Activated naive CD8-positive, alpha-beta T cell treated with anti-CD3 and anti-CD28 coated beads for 36 hours (primary cell): ENCODE data around the gene RAPGEF5. TPM values are rescaled to one million over a fixed set of nuclear protein-coding genes. Genes with fewer than 3 reads are reported as not detected.

Source experiments
- DNase-seq: peaks from one replicate; pipeline ENCODE4 v3.0.0; 2021
- H3K27ac Mint-ChIP-seq: one replicate; pipeline ENCODE4 v1.8.0; 2022; ENCODE audit warnings: mild to moderate bottlenecking, moderate library complexity, mixed read lengths
- H3K27me3 Mint-ChIP-seq: one replicate; pipeline ENCODE4 v1.8.0; 2022; ENCODE audit warnings: mild to moderate bottlenecking, mixed read lengths
- H3K36me3 Mint-ChIP-seq: one replicate; pipeline ENCODE4 v1.8.0; 2021; ENCODE audit warnings: mild to moderate bottlenecking, mixed read lengths
- H3K4me1 Mint-ChIP-seq: one replicate; pipeline ENCODE4 v1.8.0; 2021; ENCODE audit warnings: mixed read lengths
- H3K4me3 Mint-ChIP-seq: one replicate; pipeline ENCODE4 v1.8.0; 2022; ENCODE audit warnings: mild to moderate bottlenecking, moderate library complexity, mixed read lengths
- H3K9me3 Mint-ChIP-seq: one replicate; pipeline ENCODE4 v1.8.0; 2022; ENCODE audit warnings: mixed read lengths
- total RNA-seq, 2 experiments: library from RNA; stranded (reverse); gene quantifications; one replicate each; pipeline ENCODE4 v1.2.3, GENCODE V29; 2021

The RAPGEF5 gene
- total RNA-seq, 2 experiments from 2014 or later, result 0.54 to 0.82 TPM

GRCh38 chr7:22320416-22320815 is 36.5 kb downstream of the RAPGEF5 start:
- no peak overlapping the region for H3K4me3 Mint-ChIP-seq
- no peaks in the 10 kb centered on the region for H3K9me3 Mint-ChIP-seq
- no peak for DNase-seq
- no peak overlapping the region for H3K27ac Mint-ChIP-seq
- H3K4me1 Mint-ChIP-seq, result no peaks in the 10 kb centered on the region
- no peaks in the 10 kb centered on the region for H3K36me3 Mint-ChIP-seq
- peaks cover 11% of the 10 kb centered on the region for H3K27me3 Mint-ChIP-seq

DNA sequence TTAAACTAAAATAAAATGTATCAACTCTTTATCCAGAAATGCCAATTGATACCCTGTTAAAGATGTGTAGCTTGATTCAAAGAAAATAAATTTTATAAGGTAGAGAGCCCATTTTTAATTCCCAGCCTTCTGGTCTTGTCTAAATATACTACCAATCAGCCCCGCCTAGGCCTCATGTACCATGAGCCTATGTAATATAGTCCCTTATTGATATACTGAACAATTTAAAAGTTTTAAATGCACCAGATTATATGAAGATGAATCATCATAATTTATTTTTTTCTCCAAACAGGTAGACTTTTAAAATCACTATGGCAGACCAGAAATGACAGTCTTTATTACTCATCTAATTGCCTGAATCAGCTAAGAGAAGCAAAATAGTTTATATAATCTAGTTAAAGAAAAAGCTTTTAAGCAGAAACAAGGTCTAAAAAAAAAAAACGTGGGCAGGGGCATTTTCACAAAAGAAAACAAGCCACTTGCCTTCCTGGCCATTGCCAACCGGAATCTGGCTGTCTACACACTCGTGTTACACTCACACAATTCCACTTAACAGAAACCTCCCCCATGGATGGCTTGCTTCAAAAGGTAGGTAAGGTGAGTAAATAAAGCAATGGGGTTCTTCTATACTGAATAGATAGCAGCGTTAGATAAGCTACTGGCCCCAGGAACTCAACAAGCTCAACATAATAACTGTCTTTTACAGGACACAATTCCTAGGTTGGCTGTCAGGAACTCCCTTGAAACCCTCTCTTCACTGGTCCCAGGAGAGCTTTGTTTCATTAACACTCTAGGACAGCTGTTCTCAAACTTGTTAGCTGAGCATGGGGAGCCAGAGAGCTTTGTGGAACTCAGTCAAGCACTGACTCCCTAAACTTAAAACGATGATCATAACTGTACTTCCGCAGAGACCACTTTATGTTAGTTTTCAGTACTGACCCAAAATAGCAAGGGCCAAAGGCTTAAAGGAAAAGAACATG is 37.2 kb downstream of the RAPGEF5 start:
- Mint-ChIP-seq H3K4me3 (no peak overlapping the region), H3K36me3 (no peaks in the 10 kb centered on the region), H3K27ac (no peak overlapping the region), H3K27me3 (peaks cover 6% of the 10 kb centered on the region), H3K9me3 (no peaks in the 10 kb centered on the region), H3K4me1 (no peaks in the 10 kb centered on the region)
- no peak for DNase-seq

- H3K4me3 Mint-ChIP-seq, result no peak overlapping the region
- peaks cover 4% of the 10 kb centered on the region for H3K27me3 Mint-ChIP-seq
- no peaks in the 10 kb centered on the region for H3K9me3 Mint-ChIP-seq
- H3K36me3 Mint-ChIP-seq, result no peaks in the 10 kb centered on the region
- no peak for DNase-seq
- H3K4me1 Mint-ChIP-seq, result no peaks in the 10 kb centered on the region
- H3K27ac Mint-ChIP-seq, result no peak overlapping the region
Observed at GRCh38 chr7:22318376-22318775, 38.6 kb downstream of the RAPGEF5 start.

DNA sequence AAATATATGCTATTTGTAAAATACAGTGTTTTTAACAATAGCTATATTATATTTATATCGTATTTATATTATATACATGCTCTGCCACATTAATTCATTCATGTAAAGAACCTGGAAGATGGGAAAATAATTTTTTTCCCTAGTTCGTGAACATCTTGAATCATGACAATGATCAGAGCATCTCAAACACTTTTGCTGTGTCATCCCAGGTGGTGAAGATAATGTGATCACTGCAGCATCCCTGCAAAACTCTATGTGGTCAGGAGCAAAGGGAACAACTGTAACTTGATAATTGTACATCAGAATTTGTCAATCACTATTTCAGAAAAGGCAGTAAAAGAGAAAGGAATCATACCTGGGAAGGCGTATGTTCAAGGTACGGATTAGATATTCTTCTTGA is 39.3 kb downstream of the RAPGEF5 start:
- H3K27ac Mint-ChIP-seq, result no peak overlapping the region
- no peaks in the 10 kb centered on the region for H3K4me1 Mint-ChIP-seq
- H3K4me3 Mint-ChIP-seq, result no peak overlapping the region
- peaks cover 5% of the 10 kb centered on the region for H3K27me3 Mint-ChIP-seq
- no peaks in the 10 kb centered on the region for H3K9me3 Mint-ChIP-seq
- DNase-seq, result no peak
- no peaks in the 10 kb centered on the region for H3K36me3 Mint-ChIP-seq

DNA sequence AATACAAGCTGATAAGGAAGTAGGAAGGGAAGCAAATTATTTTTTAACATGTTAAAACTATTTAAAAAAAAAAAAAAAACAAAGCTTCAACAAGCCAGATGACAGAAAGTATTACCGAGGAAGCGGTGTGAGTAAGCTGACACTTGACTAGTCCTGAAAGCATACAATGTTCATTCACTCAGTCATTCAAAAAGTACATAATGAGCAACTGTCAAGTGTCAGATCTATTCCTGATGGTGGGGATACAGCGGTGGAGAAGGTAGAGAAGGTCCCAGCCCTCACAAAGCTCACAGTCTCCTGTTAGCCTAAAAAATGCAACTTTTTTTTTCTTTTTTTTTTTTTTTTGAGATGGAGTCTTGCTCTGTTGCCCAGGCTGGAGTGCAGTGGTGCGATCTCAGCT is 40.0 kb downstream of the RAPGEF5 start:
- no peaks in the 10 kb centered on the region for H3K9me3 Mint-ChIP-seq
- H3K4me3 Mint-ChIP-seq, result no peak overlapping the region
- no peak overlapping the region for H3K27ac Mint-ChIP-seq
- H3K36me3 Mint-ChIP-seq, result no peaks in the 10 kb centered on the region
- H3K27me3 Mint-ChIP-seq, result peaks cover 12% of the 10 kb centered on the region
- no peak for DNase-seq
- no peaks in the 10 kb centered on the region for H3K4me1 Mint-ChIP-seq

GRCh38 chr7:22307816-22308215 is 49.1 kb downstream of the RAPGEF5 start:
- Mint-ChIP-seq H3K4me3 (no peak overlapping the region), H3K27ac (no peak overlapping the region), H3K36me3 (peaks cover 5% of the 10 kb centered on the region), H3K27me3 (peaks cover 8% of the 10 kb centered on the region), H3K9me3 (peaks cover 1% of the 10 kb centered on the region), H3K4me1 (no peaks in the 10 kb centered on the region)
- no peak for DNase-seq

DNA sequence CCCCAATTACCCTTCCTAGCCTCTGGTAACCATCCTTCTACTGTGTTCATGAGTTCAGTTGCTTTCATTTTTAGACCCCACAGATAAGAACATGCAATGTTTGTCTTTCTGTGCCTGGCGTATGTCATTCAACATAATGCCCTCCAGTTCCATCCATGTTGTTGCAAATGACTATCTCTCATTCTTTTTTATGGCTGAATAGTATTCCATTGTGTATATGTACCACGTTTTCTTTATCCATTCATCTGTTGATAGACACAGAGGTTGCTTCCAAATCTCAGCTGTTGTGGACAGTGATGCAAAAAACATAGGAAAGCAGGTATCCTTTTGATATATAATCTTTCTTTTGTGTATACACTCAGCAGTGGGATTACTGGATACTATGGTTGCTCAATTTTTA is 51.2 kb downstream of the RAPGEF5 start:
- Mint-ChIP-seq H3K4me3 (no peak overlapping the region), H3K9me3 (peaks cover 1% of the 10 kb centered on the region), H3K27ac (no peak overlapping the region), H3K27me3 (no peaks in the 10 kb centered on the region), H3K4me1 (no peaks in the 10 kb centered on the region), H3K36me3 (peaks cover 5% of the 10 kb centered on the region)
- no peak for DNase-seq

GRCh38 chr7:22302951-22303423 is 54.0 kb downstream of the RAPGEF5 start:
- H3K36me3 Mint-ChIP-seq, result peaks cover 5% of the 10 kb centered on the region

DNA sequence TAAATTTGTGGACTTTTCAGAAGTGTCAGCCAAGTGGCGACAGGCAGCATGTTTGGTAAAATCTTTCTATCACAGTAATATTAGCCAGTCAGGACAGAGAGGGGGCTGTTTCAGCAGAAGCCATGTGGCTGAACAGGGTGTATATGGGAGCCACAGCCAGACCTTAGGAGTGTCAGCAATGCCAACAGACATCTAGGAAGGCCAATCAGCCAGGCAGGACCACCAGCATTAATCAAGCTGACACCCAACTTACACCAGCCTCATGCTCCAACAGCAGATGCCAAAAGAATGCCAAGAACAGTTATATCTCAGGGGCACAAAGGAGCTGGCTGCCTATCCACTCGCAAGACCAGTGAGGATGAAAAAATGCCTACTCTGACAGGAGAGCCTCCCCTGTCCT is 54.8 kb downstream of the RAPGEF5 start:
- Mint-ChIP-seq H3K27ac (no peak overlapping the region), H3K27me3 (no peaks in the 10 kb centered on the region), H3K9me3 (peaks cover 1% of the 10 kb centered on the region), H3K4me3 (no peak overlapping the region), H3K36me3 (peaks cover 3% of the 10 kb centered on the region), H3K4me1 (no peaks in the 10 kb centered on the region)
- no peak for DNase-seq

More at GRCh38 chr7:22302951-22303423, 54.0 kb downstream of the RAPGEF5 start:
- no peak overlapping the region for H3K27ac Mint-ChIP-seq
- peaks cover 1% of the 10 kb centered on the region for H3K9me3 Mint-ChIP-seq
- no peak for DNase-seq
- no peaks in the 10 kb centered on the region for H3K4me1 Mint-ChIP-seq
- no peak overlapping the region for H3K4me3 Mint-ChIP-seq
- H3K27me3 Mint-ChIP-seq, result no peaks in the 10 kb centered on the region

DNA sequence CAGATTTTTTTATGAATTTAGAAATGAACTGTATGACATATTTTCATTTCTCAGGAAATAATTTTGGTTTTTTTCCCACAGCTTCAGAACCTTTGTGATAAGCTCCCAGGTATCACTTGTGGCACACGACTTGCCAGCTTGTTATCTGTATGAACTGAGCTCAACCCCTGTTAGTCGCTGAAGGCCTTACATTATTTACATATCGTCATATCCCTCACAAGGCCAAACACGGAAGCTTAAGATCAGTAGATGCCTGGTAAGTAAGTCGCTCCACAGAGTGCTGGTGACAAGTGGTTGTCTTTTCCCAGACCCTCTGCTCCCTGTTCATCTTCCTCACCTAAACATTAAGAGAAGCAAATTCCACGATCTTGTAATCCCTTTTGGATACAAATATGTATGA is 55.2 kb downstream of the RAPGEF5 start:
- Mint-ChIP-seq H3K27ac (no peak overlapping the region), H3K9me3 (no peaks in the 10 kb centered on the region), H3K4me1 (no peaks in the 10 kb centered on the region), H3K4me3 (no peak overlapping the region), H3K36me3 (no peaks in the 10 kb centered on the region), H3K27me3 (no peaks in the 10 kb centered on the region)
- DNase-seq, result no peak

GRCh38 chr7:22300839-22301238 is 56.1 kb downstream of the RAPGEF5 start:
- no peaks in the 10 kb centered on the region for H3K9me3 Mint-ChIP-seq
- no peak overlapping the region for H3K27ac Mint-ChIP-seq
- H3K36me3 Mint-ChIP-seq, result no peaks in the 10 kb centered on the region
- H3K4me3 Mint-ChIP-seq, result no peak overlapping the region
- no peaks in the 10 kb centered on the region for H3K4me1 Mint-ChIP-seq
- DNase-seq, result no peak
- H3K27me3 Mint-ChIP-seq, result no peaks in the 10 kb centered on the region

- H3K27ac Mint-ChIP-seq, result no peak overlapping the region
- H3K9me3 Mint-ChIP-seq, result no peaks in the 10 kb centered on the region
- H3K36me3 Mint-ChIP-seq, result no peaks in the 10 kb centered on the region
- H3K4me1 Mint-ChIP-seq, result peaks cover 11% of the 10 kb centered on the region
- no peak for DNase-seq
- no peak overlapping the region for H3K4me3 Mint-ChIP-seq
- H3K27me3 Mint-ChIP-seq, result no peaks in the 10 kb centered on the region
Observed at GRCh38 chr7:22296916-22297315, 60.0 kb downstream of the RAPGEF5 start.

- no peak overlapping the region for H3K27ac Mint-ChIP-seq
Observed at GRCh38 chr7:22296265-22296566, 60.7 kb downstream of the RAPGEF5 start.

DNA sequence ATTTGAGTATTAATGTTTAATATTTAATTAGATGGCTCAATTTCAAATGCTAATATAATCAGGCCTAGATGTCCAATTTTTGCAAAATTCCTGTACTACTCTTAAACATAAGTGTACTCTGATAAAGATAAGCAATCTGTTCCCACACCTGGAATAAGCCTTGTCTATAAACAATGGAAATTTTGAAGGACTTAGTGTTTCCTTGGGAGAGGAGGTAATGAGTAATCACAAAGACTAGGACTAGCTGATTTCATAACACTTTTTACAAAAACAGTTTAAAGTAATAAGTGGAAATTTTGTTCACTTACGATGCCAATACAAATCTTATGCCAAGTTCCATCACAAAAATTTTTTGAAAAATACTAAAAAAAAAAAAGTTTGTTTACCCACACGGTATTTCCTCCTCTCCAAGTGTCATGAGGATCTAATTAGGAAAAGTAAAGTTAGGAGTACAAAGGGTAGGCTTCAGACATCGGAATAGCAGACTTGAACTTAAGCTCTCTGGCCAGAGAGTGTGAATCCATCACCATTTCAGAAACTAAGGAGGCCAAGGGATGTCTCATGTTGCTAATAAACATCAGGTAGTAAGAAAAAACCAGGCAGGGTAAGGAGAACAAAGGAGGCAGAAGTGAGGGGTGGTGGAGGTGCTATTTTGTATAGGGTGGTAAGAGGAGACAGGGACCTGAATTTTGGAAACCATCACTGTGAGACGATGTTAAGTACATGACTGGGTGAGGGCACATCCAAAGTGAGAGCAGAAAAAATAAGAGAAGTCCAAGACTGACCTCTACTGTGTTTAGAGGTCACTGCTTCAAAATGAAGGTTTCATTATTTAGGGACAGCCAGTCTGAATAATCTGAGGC is 61.3 kb downstream of the RAPGEF5 start:
- Mint-ChIP-seq H3K9me3 (no peaks in the 10 kb centered on the region), H3K27me3 (no peaks in the 10 kb centered on the region), H3K27ac (no peak overlapping the region), H3K4me3 (no peak overlapping the region), H3K4me1 (peaks cover 11% of the 10 kb centered on the region), H3K36me3 (no peaks in the 10 kb centered on the region)
- no peak for DNase-seq

More at GRCh38 chr7:22296265-22296566, 60.7 kb downstream of the RAPGEF5 start:
- Mint-ChIP-seq H3K4me3 (no peak overlapping the region), H3K36me3 (no peaks in the 10 kb centered on the region), H3K4me1 (peaks cover 11% of the 10 kb centered on the region), H3K27me3 (no peaks in the 10 kb centered on the region), H3K9me3 (no peaks in the 10 kb centered on the region)
- DNase-seq, result no peak

DNA sequence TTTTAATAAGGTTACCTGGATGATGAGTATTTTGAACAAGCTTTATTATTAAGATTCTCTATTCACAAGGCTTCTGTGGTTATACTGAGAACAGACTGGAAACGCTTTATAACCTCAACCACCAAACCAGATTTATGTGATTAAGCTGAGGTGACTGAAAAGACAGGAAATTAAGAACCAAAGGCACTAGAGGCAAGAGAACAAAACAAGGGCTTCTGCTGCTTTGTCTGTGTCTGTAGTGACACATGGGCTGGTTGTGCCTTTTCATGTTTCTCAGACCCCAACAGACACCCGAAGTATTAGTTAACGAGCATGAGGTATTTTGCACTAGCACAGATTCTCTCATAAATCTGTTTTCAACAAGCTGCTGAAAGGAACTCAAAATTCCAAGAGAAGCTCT is 64.4 kb downstream of the RAPGEF5 start:
- peaks cover 11% of the 10 kb centered on the region for H3K4me1 Mint-ChIP-seq
- no peaks in the 10 kb centered on the region for H3K9me3 Mint-ChIP-seq
- H3K27ac Mint-ChIP-seq, result no peak overlapping the region
- no peak for DNase-seq
- no peak overlapping the region for H3K4me3 Mint-ChIP-seq
- no peaks in the 10 kb centered on the region for H3K27me3 Mint-ChIP-seq
- H3K36me3 Mint-ChIP-seq, result no peaks in the 10 kb centered on the region
